ENCODE measurements around the gene DYSF. TPM values are rescaled to one million over a fixed set of nuclear protein-coding genes. Genes with fewer than 3 reads are reported as not detected.

Gene DYSF
- total RNA-seq, 1 donor from 2014 or later, result 49.2 TPM

DNA sequence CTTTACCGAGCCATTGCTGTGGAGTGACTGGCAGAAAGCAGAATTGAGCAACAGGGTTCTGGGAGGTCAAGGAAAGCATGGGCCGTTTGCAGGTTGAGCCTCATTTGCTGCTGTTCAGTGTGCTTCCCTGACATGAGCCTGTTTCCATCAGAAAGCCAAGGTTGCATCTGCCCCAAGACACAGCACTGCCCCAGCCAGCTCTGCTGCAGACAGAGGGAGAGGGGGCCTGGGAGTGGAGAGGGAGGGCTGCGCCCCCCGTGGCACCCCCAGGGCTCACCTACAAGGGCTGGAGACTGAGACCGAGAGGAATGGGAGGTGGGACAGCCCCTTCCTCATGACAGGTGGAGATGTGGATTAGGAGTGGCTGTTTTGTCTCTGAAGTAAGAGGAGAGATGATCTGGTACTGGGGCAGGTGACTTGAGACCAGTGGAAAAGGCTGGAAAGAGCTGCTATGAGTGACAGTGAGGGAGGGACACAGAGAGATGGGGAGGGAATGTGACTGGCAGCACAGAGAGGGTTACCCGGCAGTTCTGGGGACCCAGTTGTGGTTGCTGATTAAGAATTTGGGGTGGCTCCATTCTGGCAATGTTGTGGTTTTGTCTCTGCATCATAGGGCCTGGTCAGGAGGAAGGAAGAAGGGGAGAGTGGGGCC, 218.0 kb downstream of the DYSF start:
- intact Hi-C loops (cut with micrococcal nuclease), result no loop called here
- ATAC-seq (no peak), DNase-seq (peak; percentile 6)

DNA sequence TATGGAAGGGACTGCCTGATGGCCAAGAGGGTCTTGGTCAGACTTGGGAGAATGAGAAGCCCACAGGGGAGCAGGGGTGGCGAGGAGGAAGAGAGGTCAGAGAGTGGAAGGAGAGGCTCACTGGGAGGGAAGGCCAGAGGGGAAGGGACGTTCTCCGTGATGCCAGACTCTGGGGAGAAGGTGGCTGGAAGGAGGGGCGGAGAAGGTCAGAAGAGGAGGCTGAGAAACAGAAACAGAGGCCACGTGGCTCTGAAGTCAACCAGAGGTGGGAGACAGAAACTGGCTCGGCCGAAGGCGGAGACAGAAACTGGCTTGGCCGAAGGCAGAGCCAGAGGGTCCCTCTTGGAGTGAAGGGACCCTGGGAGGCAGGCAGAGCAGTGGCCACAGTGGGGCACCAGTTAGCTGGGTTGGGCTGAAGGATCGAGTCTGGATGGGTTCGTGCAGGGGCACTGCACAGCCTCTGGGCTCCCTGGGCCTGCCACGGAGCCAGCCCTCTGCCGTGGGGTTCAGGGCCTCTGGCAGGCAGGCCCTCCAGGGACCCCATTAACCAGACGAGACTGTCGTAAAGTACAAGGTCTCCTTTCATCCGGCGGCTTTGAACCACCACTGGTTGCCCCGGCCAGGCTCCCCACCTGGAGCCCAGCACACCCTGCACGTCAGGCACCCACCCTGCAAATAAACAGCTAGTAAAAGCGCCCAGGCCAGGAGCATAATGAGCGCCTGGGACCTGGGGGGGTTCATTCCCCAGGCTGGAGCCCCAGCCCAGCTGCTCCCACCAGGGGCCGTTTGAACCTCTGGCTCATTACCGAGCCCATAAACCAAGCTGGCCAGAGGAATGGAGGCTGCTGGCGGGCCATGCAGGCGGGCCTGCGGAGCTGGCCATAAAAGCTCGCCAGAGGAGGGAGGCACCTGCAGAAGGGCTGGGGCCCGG, 218.8 kb downstream of the DYSF start:
- DNase-seq, result peak; percentile 24
- intact Hi-C loops (cut with micrococcal nuclease), result no loop called here
- peak; percentile 33 for ATAC-seq

DNA sequence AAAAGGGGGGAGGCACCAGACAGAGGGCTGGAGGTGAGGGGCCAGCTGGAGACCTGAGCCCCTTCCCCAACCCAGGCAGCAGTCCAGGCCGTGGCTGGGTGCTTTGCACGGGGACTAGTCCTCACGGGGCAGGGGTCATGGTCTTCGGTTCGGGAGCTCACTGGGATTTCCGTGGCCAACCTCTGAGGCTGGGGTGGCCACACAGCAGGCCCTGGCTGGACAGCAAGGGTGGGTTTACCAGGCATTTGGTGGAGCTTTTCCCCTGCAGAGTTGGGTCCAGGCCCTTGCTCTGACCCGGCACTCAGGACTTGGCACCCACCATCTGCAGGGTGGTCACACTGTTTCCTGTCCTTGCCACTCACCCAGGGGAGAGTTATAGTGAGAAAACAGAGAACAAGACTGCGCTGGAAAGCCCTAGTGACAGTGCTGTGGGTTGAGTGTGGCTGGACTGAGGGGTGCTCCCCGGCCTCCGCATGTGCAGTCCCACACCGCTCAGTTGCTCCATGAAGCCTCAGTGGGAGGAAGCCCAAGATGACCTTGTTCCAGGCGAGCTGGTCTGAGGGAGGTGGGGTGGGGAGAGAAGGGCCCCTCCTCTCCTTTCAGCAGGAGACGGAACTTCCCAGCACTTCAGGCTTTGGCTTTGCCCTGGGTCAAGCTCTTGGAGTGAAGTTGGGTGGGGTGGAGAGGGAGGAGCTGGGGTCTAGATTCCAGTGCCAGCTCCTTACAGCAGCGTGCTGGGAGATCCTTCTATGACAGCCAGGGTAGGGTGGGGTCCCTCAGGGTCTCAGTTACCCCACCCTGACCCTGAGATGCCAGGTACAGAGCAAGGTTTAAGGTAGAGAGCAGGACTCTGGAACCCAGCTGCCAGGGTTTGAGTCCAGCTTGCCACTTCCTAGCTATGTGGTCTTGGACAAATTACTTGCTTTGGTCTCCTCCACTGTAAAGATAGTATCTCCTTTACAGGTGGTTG, 219.8 kb downstream of the DYSF start:
- DNase-seq, result peak; percentile 15
- no peak for ATAC-seq
- intact Hi-C loops (cut with micrococcal nuclease), result no loop called here

GRCh38 chr2:71674158-71674851, 220.9 kb downstream of the DYSF start:
- peak; percentile 3 for DNase-seq
- no peak for ATAC-seq
- intact Hi-C loops (cut with micrococcal nuclease), result no loop called here

- no peak for ATAC-seq
- DNase-seq, result peak; percentile 23
- intact Hi-C loops (cut with micrococcal nuclease), result no loop called here
Observed at GRCh38 chr2:71675296-71675695, 221.9 kb downstream of the DYSF start.

DNA sequence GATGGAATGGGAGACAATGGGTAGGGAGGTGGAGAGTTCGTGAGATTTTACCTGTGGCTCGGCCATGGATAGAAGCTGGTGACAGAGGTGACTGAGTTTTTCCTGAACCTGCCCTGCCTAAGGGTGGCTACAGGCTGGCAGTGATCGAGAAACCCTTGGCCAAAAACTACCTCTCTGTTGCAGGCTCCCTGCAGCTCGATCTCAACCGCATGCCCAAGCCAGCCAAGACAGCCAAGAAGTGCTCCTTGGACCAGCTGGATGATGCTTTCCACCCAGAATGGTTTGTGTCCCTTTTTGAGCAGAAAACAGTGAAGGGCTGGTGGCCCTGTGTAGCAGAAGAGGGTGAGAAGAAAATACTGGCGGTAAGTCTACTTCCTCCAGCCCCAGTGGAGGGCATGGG, 225.5 kb downstream of the DYSF start:
- no peak for DNase-seq
- intact Hi-C loops (cut with micrococcal nuclease), result no loop called here
- ATAC-seq, result no peak

DNA sequence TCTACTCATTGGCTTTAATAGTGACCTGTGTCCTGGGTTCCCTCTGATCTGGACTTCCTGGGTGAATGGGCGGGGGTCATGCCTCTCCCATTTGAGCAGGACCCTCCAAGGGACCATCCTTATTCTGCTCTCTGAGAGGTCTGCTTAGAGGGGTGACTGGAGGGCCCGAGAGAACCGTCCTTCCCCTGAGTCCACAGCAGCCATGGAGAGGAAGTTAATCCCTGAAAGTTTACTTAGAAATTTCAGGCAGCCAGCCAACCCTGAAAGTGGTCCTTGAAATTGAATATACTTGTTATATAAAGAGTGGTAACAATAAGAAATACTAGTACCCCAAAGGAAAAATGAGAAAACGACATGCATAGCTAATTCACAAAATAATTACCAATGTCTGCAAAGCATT, 226.1 kb downstream of the DYSF start:
- peak; percentile 4 for DNase-seq
- ATAC-seq, result no peak
- intact Hi-C loops (cut with micrococcal nuclease), result no loop called here

- peak; percentile 10 for DNase-seq
- no peak for ATAC-seq
- intact Hi-C loops (cut with micrococcal nuclease), result no loop called here
Observed at GRCh38 chr2:71680925-71681324, 227.6 kb downstream of the DYSF start.

- intact Hi-C loops (cut with micrococcal nuclease), result no loop called here
- no peak for ATAC-seq
- DNase-seq, result peak; percentile 6
Observed at GRCh38 chr2:71681626-71682025, 228.3 kb downstream of the DYSF start.

DNA sequence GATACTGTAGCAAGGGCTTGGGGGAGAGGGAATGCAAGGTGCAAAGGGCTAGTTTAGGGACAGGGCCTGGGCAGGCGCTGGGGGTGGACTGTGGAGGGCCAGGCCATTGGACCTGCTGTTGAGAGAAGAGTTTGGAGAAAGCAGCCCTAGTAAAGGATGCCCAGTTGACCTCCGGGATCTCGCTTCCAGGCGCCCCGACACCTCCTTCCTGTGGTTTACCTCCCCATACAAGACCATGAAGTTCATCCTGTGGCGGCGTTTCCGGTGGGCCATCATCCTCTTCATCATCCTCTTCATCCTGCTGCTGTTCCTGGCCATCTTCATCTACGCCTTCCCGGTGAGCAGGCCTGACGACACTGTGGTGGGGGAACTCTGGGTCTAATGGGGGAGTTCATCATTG, 229.0 kb downstream of the DYSF start:
- peak; percentile 19 for DNase-seq
- intact Hi-C loops (cut with micrococcal nuclease), result no loop called here
- no peak for ATAC-seq

GRCh38 chr2:71683070-71683469, 229.7 kb downstream of the DYSF start:
- intact Hi-C loops (cut with micrococcal nuclease), result no loop called here
- DNase-seq (peak; percentile 10), ATAC-seq (no peak)

- ATAC-seq, result no peak
- DNase-seq, result peak; percentile 15
- intact Hi-C loops (cut with micrococcal nuclease), result no loop called here
Observed at GRCh38 chr2:71683666-71684065, 230.3 kb downstream of the DYSF start.

- ATAC-seq (peak; percentile 10), DNase-seq (peak; percentile 23)
Observed at GRCh38 chr2:71684226-71685072, 231.1 kb downstream of the DYSF start.

GRCh38 chr2:71685073-71685848, 231.9 kb downstream of the DYSF start:
- intact Hi-C loops (cut with micrococcal nuclease), result no loop called here
- DNase-seq (peak; percentile 50), ATAC-seq (peak; percentile 69)

More at GRCh38 chr2:71684226-71685072, 231.1 kb downstream of the DYSF start:
- intact Hi-C loops (cut with micrococcal nuclease), result no loop called here

- no peak for ATAC-seq
- peak; percentile 19 for DNase-seq
- intact Hi-C loops (cut with micrococcal nuclease), result no loop called here
Observed at GRCh38 chr2:71685941-71686611, 232.7 kb downstream of the DYSF start.

- DNase-seq (peak; percentile 9), ATAC-seq (no peak)
- intact Hi-C loops (cut with micrococcal nuclease), result no loop called here
Observed at GRCh38 chr2:71686781-71687180, 233.4 kb downstream of the DYSF start.

- peak; percentile 8 for DNase-seq
- intact Hi-C loops (cut with micrococcal nuclease), result no loop called here
- no peak for ATAC-seq
Observed at GRCh38 chr2:71687412-71687811, 234.1 kb downstream of the DYSF start.
